H9 (cell line): ENCODE data around the gene TACC2. TPM values are rescaled to one million over a fixed set of nuclear protein-coding genes. Genes with fewer than 3 reads are reported as not detected.

Experiments
- DNase-seq: peaks from one replicate; pipeline ENCODE4 v3.0.0-alpha.2; 2017
- H2AFZ ChIP-seq: one replicate; pipeline ENCODE4 v1.6.1; 2013; ENCODE audit warnings: mild to moderate bottlenecking, low read length, control low read depth, moderate library complexity
- H2AK5ac ChIP-seq: 2 replicates; pipeline ENCODE4 v1.6.1; 2013; ENCODE audit warnings: low read length, control low read depth, mixed read lengths; ENCODE audit not compliant: insufficient read length
- H2BK120ac ChIP-seq: one replicate; pipeline ENCODE4 v1.6.1; 2013; ENCODE audit warnings: low read depth, mild to moderate bottlenecking, low read length, control low read depth, inconsistent platforms; ENCODE audit not compliant: poor library complexity, severe bottlenecking
- H2BK12ac ChIP-seq: 2 replicates; pipeline ENCODE4 v1.6.1; 2013; ENCODE audit warnings: low read length, control low read depth, mixed read lengths, low read depth; ENCODE audit not compliant: insufficient read length
- H2BK15ac ChIP-seq: 2 replicates; pipeline ENCODE4 v1.6.1; 2013; ENCODE audit warnings: low read depth, low read length, control low read depth
- H2BK20ac ChIP-seq: one replicate; pipeline ENCODE4 v1.6.1; 2013; ENCODE audit warnings: low read depth, mild to moderate bottlenecking, low read length, control low read depth, inconsistent platforms; ENCODE audit not compliant: poor library complexity, severe bottlenecking
- H2BK5ac ChIP-seq: 2 replicates; pipeline ENCODE4 v1.6.1; 2013; ENCODE audit warnings: low read length, control low read depth, mixed read lengths; ENCODE audit not compliant: insufficient read length
- H3K14ac ChIP-seq: 2 replicates; pipeline ENCODE4 v1.6.1; 2013; ENCODE audit warnings: low read length, control low read depth; ENCODE audit not compliant: insufficient read depth
- H3K18ac ChIP-seq: 2 replicates; pipeline ENCODE4 v1.6.1; 2013; ENCODE audit warnings: low read depth, mild to moderate bottlenecking, mixed read lengths, low read length, control low read depth; ENCODE audit not compliant: insufficient read length
- H3K23ac ChIP-seq: 2 replicates; pipeline ENCODE4 v1.6.1; 2013; ENCODE audit warnings: low read length, control low read depth, mixed read lengths, low read depth; ENCODE audit not compliant: insufficient read length
- H3K23me2 ChIP-seq: 2 replicates; pipeline ENCODE4 v1.6.1; 2013; ENCODE audit warnings: low read depth, mild to moderate bottlenecking, mixed read lengths, low read length, control low read depth; ENCODE audit not compliant: insufficient read length, poor library complexity, severe bottlenecking
- H3K27ac ChIP-seq: 2 replicates; pipeline ENCODE4 v1.5.1; 2013; ENCODE audit warnings: low read length, control low read depth, mixed read lengths, low read depth; ENCODE audit not compliant: insufficient read length
- H3K27me3 ChIP-seq: 2 replicates; pipeline ENCODE4 v1.6.1; 2013; ENCODE audit warnings: low read length, control low read depth, inconsistent platforms; ENCODE audit not compliant: insufficient read depth
- H3K4ac ChIP-seq: 2 replicates; pipeline ENCODE4 v1.6.1; 2013; ENCODE audit warnings: low read depth, mild to moderate bottlenecking, control low read depth, inconsistent platforms, low read length, moderate library complexity
- H3K4me1 ChIP-seq: 2 replicates; pipeline ENCODE4 v1.6.1; 2013; ENCODE audit warnings: low read length, control low read depth, inconsistent platforms; ENCODE audit not compliant: insufficient read depth
- H3K4me2 ChIP-seq: 2 replicates; pipeline ENCODE4 v1.6.1; 2013; ENCODE audit warnings: low read length, control low read depth, mixed read lengths; ENCODE audit not compliant: insufficient read length, insufficient read depth
- H3K56ac ChIP-seq: 2 replicates; pipeline ENCODE4 v1.6.1; 2013; ENCODE audit warnings: low read depth, mild to moderate bottlenecking, mixed read lengths, low read length, control low read depth; ENCODE audit not compliant: insufficient read length
- H3K79me1 ChIP-seq: 2 replicates; pipeline ENCODE4 v1.6.1; 2013; ENCODE audit warnings: low read depth, mild to moderate bottlenecking, moderate library complexity, low read length, control low read depth, inconsistent platforms; ENCODE audit not compliant: insufficient read depth, poor library complexity, severe bottlenecking
- H3K79me2 ChIP-seq: 2 replicates; pipeline ENCODE4 v1.6.1; 2013; ENCODE audit warnings: low read length, control low read depth, inconsistent platforms; ENCODE audit not compliant: insufficient read depth
- H3K9ac ChIP-seq: 2 replicates; pipeline ENCODE4 v1.6.1; 2013; ENCODE audit warnings: low read length, control low read depth, mixed read lengths; ENCODE audit not compliant: insufficient read length; ENCODE audit errors: extremely low read depth
- H3K9me3 ChIP-seq: one replicate; pipeline ENCODE4 v1.6.1; 2013; ENCODE audit warnings: low read depth, low read length, inconsistent platforms; ENCODE audit not compliant: control insufficient read depth
- H3T11ph ChIP-seq: one replicate; pipeline ENCODE4 v1.6.1; 2013; ENCODE audit warnings: mild to moderate bottlenecking, low read length, control low read depth, inconsistent platforms
- H4K20me1 ChIP-seq: one replicate; pipeline ENCODE4 v1.6.1; 2013; ENCODE audit not compliant: control insufficient read depth, insufficient read length, insufficient read depth
- H4K5ac ChIP-seq: 2 replicates; pipeline ENCODE4 v1.6.1; 2013; ENCODE audit warnings: low read depth, mild to moderate bottlenecking, mixed read lengths, low read length, control low read depth; ENCODE audit not compliant: insufficient read length
- H4K8ac ChIP-seq: replicated peaks from 2 replicates; pipeline ENCODE4 v1.6.1; 2013; ENCODE audit warnings: low read length, control low read depth, mixed read lengths, low read depth; ENCODE audit not compliant: insufficient read length
- H4K91ac ChIP-seq: 2 replicates; pipeline ENCODE4 v1.6.1; 2013; ENCODE audit warnings: low read depth, mild to moderate bottlenecking, moderate library complexity, mixed read lengths, low read length, control low read depth; ENCODE audit not compliant: insufficient read length
- H3K27ac Mint-ChIP-seq, 3 experiments: 2 replicates in 2 of 3; 3 replicates in 1 of 3; pipeline ENCODE4 v1.8.0; 2020 to 2021; ENCODE audit warnings: mixed read lengths in 3 of 3, mild to moderate bottlenecking in 1 of 3, moderate library complexity in 1 of 3
- H3K27me3 Mint-ChIP-seq: 2 replicates; pipeline ENCODE4 v1.8.0; 2021; ENCODE audit warnings: low read depth, mild to moderate bottlenecking, moderate library complexity, mixed read lengths
- H3K36me3 Mint-ChIP-seq, 3 experiments: 2 replicates in 2 of 3; 3 replicates in 1 of 3; pipeline ENCODE4 v1.8.0; 2020 to 2021; ENCODE audit warnings: low read depth in 3 of 3, mixed read lengths in 3 of 3; ENCODE audit not compliant: insufficient read depth in 1 of 3
- H3K4me1 Mint-ChIP-seq, 2 experiments: 2 replicates each; pipeline ENCODE4 v1.8.0; 2020; ENCODE audit warnings: mixed read lengths in 2 of 2
- H3K4me3 Mint-ChIP-seq, 2 experiments: 2 replicates in 1 of 2; 3 replicates in 1 of 2; pipeline ENCODE4 v1.8.0; 2020 to 2021; ENCODE audit warnings: mild to moderate bottlenecking in 2 of 2, mixed read lengths in 2 of 2, moderate library complexity in 1 of 2
- H3K9me3 Mint-ChIP-seq, 2 experiments: 2 replicates in 1 of 2; 3 replicates in 1 of 2; pipeline ENCODE4 v1.8.0; 2020; ENCODE audit warnings: mild to moderate bottlenecking in 2 of 2, mixed read lengths in 2 of 2, moderate library complexity in 1 of 2
- WGBS: extraction: QIAGEN DNeasy Blood & Tissue Kit; methylation state at CpG from one replicate; pipeline ENCODE4 v1.1.7; 2013; ENCODE audit warnings: missing lambda C conversion rate, low lambda C conversion rate, mixed read lengths; ENCODE audit not compliant: insufficient read length; ENCODE audit errors: extremely low coverage; 5-methylcytosine and 5-hydroxymethylcytosine counted together
- total RNA-seq: library from RNA; stranded (reverse); gene quantifications from 2 replicates; pipeline ENCODE4 v1.2.1, GENCODE V29; 2021
- TF ChIP-seq, protein P1 (sequence below): fragments of 200-600 bp; sonication (generic); conservative IDR thresholded peaks from 3 replicates; pipeline ENCODE4 v1.8.0; 2021; ENCODE audit warnings: antibody characterized with exemption, mild to moderate bottlenecking

The TACC2 gene
- total RNA-seq, 1 experiment from 2014 or later = 58.1 TPM

DNA sequence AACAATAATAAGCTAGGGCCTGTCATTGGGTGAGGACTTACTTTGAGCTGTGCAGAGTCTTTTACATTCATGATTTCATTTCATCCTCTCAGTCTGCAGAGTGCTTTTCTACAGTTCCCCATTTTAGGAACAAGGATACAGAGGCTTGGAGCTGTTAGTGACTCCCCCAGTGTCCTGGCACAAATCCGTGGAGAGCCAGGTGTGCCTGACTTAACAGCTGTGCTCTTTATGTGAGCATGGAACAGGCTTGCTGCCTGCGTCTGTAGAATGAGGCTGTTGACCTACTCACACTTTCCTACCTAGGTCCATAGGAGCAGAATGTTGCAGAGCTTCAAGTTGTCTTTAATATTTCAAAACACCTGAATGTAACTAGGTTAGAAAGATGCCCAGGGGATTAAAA lies 231.8 kb downstream of the TACC2 start:
- Histone ChIP-seq H3K23me2 (no peaks in the 10 kb centered on the region), H3K9me3 (no peaks in the 10 kb centered on the region), H3K27me3 (no peaks in the 10 kb centered on the region), H4K91ac (no peak overlapping the region), H3K27ac (no peak overlapping the region), H3K4me2 (no peak overlapping the region), H3T11ph (no peak overlapping the region), H4K8ac (no peak overlapping the region), H3K4ac (no peak overlapping the region), H3K18ac (no peak overlapping the region), H3K4me1 (no peaks in the 10 kb centered on the region), H3K79me2 (no peaks in the 10 kb centered on the region), H4K5ac (no peak overlapping the region), H2AK5ac (no peak overlapping the region), H2BK5ac (no peak overlapping the region), H3K56ac (no peak overlapping the region), H2BK120ac (no peak overlapping the region), H4K20me1 (no peaks in the 10 kb centered on the region), H2BK12ac (no peak overlapping the region), H3K9ac (no peak overlapping the region), H3K23ac (no peak overlapping the region), H3K79me1 (no peaks in the 10 kb centered on the region), H3K14ac (no peak overlapping the region), H2AFZ (no peak overlapping the region), H2BK15ac (no peak overlapping the region), H2BK20ac (no peak overlapping the region)
- Mint-ChIP-seq H3K27me3 (no peaks in the 10 kb centered on the region), H3K4me3 (no peak overlapping the region), H3K36me3 (peaks cover 41 to 73% (median 66%) of the 10 kb centered on the region in 3 experiments; a peak in 6 of 7 replicates), H3K4me1 (no peaks in the 10 kb centered on the region), H3K9me3 (no peaks in the 10 kb centered on the region), H3K27ac (peak overlapping the region in 1 of 3 experiments; percentile 44; a peak in 1 of 7 replicates)
- WGBS = no CpG with 5 or more reads among the region's 2 CpGs
- TF ChIP-seq, protein P1, sequence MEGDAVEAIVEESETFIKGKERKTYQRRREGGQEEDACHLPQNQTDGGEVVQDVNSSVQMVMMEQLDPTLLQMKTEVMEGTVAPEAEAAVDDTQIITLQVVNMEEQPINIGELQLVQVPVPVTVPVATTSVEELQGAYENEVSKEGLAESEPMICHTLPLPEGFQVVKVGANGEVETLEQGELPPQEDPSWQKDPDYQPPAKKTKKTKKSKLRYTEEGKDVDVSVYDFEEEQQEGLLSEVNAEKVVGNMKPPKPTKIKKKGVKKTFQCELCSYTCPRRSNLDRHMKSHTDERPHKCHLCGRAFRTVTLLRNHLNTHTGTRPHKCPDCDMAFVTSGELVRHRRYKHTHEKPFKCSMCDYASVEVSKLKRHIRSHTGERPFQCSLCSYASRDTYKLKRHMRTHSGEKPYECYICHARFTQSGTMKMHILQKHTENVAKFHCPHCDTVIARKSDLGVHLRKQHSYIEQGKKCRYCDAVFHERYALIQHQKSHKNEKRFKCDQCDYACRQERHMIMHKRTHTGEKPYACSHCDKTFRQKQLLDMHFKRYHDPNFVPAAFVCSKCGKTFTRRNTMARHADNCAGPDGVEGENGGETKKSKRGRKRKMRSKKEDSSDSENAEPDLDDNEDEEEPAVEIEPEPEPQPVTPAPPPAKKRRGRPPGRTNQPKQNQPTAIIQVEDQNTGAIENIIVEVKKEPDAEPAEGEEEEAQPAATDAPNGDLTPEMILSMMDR = no peak
- DNase-seq = no peak
